ENCODE measurements around the gene HOXA6.

- TF ChIP-seq, protein P1, sequence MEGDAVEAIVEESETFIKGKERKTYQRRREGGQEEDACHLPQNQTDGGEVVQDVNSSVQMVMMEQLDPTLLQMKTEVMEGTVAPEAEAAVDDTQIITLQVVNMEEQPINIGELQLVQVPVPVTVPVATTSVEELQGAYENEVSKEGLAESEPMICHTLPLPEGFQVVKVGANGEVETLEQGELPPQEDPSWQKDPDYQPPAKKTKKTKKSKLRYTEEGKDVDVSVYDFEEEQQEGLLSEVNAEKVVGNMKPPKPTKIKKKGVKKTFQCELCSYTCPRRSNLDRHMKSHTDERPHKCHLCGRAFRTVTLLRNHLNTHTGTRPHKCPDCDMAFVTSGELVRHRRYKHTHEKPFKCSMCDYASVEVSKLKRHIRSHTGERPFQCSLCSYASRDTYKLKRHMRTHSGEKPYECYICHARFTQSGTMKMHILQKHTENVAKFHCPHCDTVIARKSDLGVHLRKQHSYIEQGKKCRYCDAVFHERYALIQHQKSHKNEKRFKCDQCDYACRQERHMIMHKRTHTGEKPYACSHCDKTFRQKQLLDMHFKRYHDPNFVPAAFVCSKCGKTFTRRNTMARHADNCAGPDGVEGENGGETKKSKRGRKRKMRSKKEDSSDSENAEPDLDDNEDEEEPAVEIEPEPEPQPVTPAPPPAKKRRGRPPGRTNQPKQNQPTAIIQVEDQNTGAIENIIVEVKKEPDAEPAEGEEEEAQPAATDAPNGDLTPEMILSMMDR (IDR thresholded peaks at IDR 0.05), result no peak
- no peak for TF ChIP-seq POLR2A (IDR thresholded peaks at IDR 0.05)
These were observed 42.1 kb downstream of the HOXA6 start for GRCh38 chr7:27105301-27106031.
